Adrenal gland (tissue), 5 donors: Measurements from ENCODE around the gene KLHDC4.

Source experiments
- CTCF ChIP-seq, 6 experiments: fragments of 450-650 bp in 4 of 6; fragments of 200-600 bp in 2 of 6; sonication (generic) in 1 of 6; IDR thresholded peaks; 1 replicate in 5 of 6; 2 replicates in 1 of 6; pipeline versions ENCODE4 v1.5.1 to v1.8.0; 2016 to 2021; ENCODE audit warnings: antibody characterized with exemption in 6 of 6, mild to moderate bottlenecking in 2 of 6, moderate library complexity in 1 of 6
- POLR2A ChIP-seq, 2 donors: fragments of 450-650 bp; IDR thresholded peaks; one replicate each; pipeline ENCODE4 v1.6.1; 2017; ENCODE audit warnings: antibody characterized with exemption in 2 of 2, mild to moderate bottlenecking in 2 of 2, moderate library complexity in 1 of 2
- donor health status: DM: no; HTN: no; CAD: no.

- TF ChIP-seq POLR2A (IDR thresholded peaks at IDR 0.05) (no peak), CTCF (IDR thresholded peaks at IDR 0.05) (no peak)
Observed at GRCh38 chr16:87795336-87795735, 29.6 kb upstream of the KLHDC4 start.
